GM21619 (cell line): ENCODE measurements around the gene TPI1.

Experiments used
- ATAC-seq: cut with Tn5 transposase; IDR thresholded peaks from one replicate; pipeline ENCODE4 v1.9.1; 2021; ENCODE audit not compliant: unreplicated experiment

Gene TPI1

DNA sequence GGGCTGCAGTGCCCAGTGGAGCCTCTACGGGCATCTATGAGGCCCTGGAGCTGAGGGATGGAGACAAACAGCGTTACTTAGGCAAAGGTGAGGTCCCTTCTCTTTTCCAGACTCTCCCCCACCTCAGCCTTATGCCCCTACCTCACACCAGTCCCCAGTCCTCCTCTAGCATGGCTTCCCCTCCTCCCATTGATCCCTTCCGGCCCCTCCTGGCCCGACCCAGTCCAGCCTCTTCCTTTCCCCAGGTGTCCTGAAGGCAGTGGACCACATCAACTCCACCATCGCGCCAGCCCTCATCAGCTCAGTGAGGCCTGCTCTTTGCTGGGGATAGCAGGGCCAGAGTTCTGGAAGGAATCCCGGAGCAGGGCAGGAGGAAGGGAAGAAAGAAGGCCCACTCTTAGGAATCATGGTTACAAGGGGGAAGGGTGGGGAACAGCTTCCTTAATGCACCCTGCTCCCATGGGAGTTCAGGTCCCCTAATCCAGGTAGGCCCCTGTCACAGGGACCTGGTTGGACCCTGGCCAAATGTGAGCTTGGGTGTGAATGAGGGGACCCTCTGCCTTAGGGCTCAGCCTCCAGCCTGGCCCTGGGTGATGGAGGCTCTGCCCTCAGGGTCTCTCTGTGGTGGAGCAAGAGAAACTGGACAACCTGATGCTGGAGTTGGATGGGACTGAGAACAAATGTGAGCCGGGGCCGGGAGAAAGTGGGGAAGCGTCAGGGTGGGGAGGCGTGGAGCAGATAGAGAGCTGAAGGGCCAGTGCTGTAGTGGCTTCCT is 49.3 kb downstream of the TPI1 start:
- no peak for ATAC-seq

DNA sequence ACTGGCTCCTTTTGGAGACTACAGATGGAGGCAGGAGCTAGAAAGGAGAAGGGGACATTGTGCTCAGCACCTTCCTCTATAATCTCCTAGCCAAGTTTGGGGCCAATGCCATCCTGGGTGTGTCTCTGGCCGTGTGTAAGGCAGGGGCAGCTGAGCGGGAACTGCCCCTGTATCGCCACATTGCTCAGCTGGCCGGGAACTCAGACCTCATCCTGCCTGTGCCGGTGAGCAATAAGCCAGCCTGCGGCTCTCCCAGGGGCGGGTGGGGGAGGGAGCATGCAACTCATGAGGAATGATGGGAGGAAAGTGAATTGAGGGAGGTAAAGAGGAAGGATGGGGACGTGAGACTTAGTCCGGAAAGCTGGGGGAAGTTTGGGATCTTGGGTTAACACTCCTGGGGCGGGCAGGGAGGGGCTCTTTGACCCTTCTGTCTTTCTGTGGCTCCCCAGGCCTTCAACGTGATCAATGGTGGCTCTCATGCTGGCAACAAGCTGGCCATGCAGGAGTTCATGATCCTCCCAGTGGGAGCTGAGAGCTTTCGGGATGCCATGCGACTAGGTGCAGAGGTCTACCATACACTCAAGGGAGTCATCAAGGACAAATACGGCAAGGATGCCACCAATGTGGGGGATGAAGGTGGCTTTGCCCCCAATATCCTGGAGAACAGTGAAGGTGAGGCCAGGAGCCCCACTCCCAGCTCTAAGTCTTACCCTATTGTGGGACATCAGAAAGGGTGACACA is 50.3 kb downstream of the TPI1 start:
- ATAC-seq = no peak

DNA sequence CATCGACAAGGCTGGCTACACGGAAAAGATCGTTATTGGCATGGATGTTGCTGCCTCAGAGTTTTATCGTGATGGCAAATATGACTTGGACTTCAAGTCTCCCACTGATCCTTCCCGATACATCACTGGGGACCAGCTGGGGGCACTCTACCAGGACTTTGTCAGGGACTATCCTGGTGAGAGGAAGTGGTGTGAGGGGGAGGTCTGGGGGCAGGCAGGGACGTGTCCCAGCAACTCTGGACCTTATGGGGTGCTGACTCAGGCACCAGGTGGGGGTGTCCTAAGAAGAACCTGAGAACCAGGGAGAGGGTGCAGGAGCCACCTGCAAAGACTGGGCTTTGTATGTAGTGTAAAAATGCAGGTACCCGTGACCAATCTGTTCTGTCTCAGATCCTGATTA is 52.3 kb downstream of the TPI1 start:
- no peak for ATAC-seq
